Measurements from ENCODE around the gene MGMT. TPM values are rescaled to one million over a fixed set of nuclear protein-coding genes. Genes with fewer than 3 reads are reported as not detected.

MGMT gene
- polyA plus RNA-seq, 1 experiment: 10.9 TPM

DNA sequence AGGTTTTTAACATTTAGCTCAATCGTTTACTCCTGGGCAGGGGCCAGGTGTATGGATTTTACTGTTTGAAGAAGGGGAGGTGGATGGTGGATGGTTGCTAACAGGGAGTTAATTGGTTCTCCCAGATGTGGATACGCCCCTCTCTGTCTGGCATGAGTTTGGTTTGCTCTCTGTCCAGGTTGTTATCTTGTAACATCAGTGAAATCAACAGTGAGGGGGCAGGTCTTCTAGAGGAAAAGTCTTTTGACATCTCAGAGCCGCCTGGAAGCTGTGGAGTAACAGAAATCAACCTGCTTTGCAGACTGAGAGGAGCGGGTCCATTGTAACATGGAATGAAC lies 243.4 kb downstream of the MGMT start:
- ChIA-PET CTCF (no interaction called here), POLR2A (no interaction called here)
- Histone ChIP-seq H3K9me3 (ENCODE audit: control insufficient read depth, insufficient read depth, low read length) (peaks cover 23% of the 10 kb centered on the region; the same call in 1 of the 2 replicates), H3K4me3 (ENCODE audit: low read depth, low read length) (no peak overlapping the region), H3K27ac (ENCODE audit: low read depth, low read length) (no peak overlapping the region), H3K27me3 (ENCODE audit: control insufficient read depth, insufficient read depth, low read length) (no peaks in the 10 kb centered on the region)
- no peak for DNase-seq (ENCODE audit: low read depth, low spot score)
- TF ChIP-seq, protein P1, sequence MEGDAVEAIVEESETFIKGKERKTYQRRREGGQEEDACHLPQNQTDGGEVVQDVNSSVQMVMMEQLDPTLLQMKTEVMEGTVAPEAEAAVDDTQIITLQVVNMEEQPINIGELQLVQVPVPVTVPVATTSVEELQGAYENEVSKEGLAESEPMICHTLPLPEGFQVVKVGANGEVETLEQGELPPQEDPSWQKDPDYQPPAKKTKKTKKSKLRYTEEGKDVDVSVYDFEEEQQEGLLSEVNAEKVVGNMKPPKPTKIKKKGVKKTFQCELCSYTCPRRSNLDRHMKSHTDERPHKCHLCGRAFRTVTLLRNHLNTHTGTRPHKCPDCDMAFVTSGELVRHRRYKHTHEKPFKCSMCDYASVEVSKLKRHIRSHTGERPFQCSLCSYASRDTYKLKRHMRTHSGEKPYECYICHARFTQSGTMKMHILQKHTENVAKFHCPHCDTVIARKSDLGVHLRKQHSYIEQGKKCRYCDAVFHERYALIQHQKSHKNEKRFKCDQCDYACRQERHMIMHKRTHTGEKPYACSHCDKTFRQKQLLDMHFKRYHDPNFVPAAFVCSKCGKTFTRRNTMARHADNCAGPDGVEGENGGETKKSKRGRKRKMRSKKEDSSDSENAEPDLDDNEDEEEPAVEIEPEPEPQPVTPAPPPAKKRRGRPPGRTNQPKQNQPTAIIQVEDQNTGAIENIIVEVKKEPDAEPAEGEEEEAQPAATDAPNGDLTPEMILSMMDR (IDR thresholded peaks at IDR 0.05; ENCODE audit: low read depth, low read length): no peak

DNA sequence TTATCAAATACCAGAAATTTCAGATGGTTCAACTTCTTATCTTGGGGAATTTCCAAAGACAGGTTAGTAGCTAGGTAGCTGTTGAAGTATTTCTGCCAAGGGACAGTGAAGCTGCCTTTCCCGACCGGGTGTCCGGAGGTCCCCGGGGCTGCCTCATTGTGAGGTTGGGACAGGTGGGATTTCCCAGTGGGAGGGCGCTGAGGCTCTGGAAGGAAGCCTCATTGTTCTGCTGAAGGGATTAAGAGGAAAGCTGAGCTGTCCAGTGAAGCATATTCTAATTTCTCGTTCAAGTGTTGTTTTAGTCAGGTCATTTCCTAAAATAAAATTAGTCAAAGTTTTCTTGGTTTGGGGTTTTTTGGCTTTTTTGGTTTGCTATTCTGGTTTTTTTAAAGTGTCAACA lies 244.2 kb downstream of the MGMT start:
- TF ChIP-seq, protein P1 (IDR thresholded peaks at IDR 0.05; ENCODE audit: low read depth, low read length): no peak
- DNase-seq (ENCODE audit: low read depth, low spot score): no peak
- ChIA-PET CTCF (no interaction called here), POLR2A (no interaction called here)
- no peak overlapping the region for H3K27ac ChIP-seq (ENCODE audit: low read depth, low read length)
- H3K4me3 ChIP-seq (ENCODE audit: low read depth, low read length): no peak overlapping the region
- H3K27me3 ChIP-seq (ENCODE audit: control insufficient read depth, insufficient read depth, low read length): no peaks in the 10 kb centered on the region
- H3K9me3 ChIP-seq (ENCODE audit: control insufficient read depth, insufficient read depth, low read length): peaks cover 15% of the 10 kb centered on the region; the same call in 1 of the 2 replicates

DNA sequence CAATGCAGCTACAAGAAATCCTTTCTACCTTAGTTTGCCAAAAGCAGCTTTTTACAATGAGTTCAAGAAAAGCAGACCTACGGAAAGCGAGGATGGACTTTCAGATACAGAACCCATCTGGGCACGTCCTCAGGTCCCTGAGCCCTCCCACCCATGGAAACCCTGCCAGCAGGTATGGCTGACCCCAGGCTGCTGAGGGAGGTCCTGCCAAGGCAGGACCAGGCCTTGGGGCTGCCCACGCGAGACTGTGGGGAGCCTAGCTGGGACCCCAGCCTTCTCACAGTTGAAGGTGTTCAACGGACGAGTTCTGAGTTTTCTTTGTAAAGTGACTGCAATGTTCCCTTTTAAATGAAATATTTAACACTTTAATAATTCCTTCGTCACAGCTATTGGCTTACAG lies 245.0 kb downstream of the MGMT start:
- Histone ChIP-seq H3K27me3 (ENCODE audit: control insufficient read depth, insufficient read depth, low read length) (no peaks in the 10 kb centered on the region), H3K9me3 (ENCODE audit: control insufficient read depth, insufficient read depth, low read length) (peaks cover 12% of the 10 kb centered on the region; the same call in 1 of the 2 replicates), H3K4me3 (ENCODE audit: low read depth, low read length) (no peak overlapping the region), H3K27ac (ENCODE audit: low read depth, low read length) (no peak overlapping the region)
- CTCF ChIA-PET: no interaction called here
- no peak for DNase-seq (ENCODE audit: low read depth, low spot score)
- POLR2A ChIA-PET: no interaction called here
- TF ChIP-seq, protein P1 (IDR thresholded peaks at IDR 0.05; ENCODE audit: low read depth, low read length): no peak

DNA sequence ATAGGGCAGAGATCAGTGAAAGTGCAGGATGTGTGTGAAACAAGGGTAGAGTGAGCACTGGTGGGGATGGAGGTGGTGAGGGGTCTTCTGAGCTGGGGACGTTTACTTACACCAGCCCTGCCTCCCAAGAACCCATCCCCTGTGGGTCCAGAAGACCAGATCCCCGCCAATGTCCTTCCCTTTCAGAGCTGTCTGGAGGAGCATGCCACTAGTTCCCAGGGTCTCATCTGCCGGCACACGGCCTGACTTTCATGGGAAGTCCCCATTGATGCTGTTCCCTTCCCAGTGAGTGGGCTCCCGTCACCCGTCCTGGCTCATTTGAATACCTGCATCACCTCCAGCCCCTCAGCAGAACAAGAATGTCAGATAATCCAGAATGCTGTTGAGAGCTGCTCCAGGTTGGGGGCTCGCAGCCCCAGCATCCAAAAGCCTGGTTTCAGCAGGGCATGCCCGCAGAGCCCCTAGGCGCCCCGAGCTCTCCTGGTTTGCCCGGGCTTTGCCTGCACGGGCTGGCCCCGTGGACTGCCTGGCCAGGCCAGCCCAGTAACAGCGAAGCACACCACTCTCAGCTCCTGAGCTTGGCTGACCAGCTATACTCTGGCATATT lies 246.7 kb downstream of the MGMT start:
- Histone ChIP-seq H3K9me3 (ENCODE audit: control insufficient read depth, insufficient read depth, low read length) (peaks cover 14% of the 10 kb centered on the region), H3K27ac (ENCODE audit: low read depth, low read length) (no peak overlapping the region), H3K27me3 (ENCODE audit: control insufficient read depth, insufficient read depth, low read length) (no peaks in the 10 kb centered on the region), H3K4me3 (ENCODE audit: low read depth, low read length) (no peak overlapping the region)
- ChIA-PET CTCF (no interaction called here), POLR2A (no interaction called here)
- no peak for DNase-seq (ENCODE audit: low read depth, low spot score)
- TF ChIP-seq, protein P1 (IDR thresholded peaks at IDR 0.05; ENCODE audit: low read depth, low read length): no peak

DNA sequence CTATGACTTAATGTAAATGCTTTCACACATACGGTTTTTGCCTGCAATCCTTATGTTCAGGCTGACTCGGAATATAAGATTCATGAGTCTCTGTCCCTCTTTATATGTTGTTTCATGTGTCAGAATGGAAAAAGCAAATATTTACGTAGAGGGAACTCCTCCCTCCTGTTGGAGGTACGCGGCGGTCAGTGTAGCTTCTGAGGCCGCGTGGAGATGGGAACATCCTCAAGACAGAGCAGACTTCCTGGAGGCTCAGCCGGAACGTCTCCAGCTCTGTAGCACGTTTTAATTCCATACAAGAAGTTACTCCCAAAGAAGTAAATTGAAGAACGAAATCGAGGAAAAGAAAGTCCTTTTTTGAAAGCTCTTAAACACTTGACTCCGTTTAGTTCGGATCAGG lies 248.8 kb downstream of the MGMT start:
- H3K9me3 ChIP-seq (ENCODE audit: control insufficient read depth, insufficient read depth, low read length): peaks cover 23% of the 10 kb centered on the region
- no peak for DNase-seq (ENCODE audit: low read depth, low spot score)
- ChIA-PET CTCF (no interaction called here), POLR2A (no interaction called here)
- TF ChIP-seq, protein P1 (IDR thresholded peaks at IDR 0.05; ENCODE audit: low read depth, low read length): no peak
- H3K4me3 ChIP-seq (ENCODE audit: low read depth, low read length): no peak overlapping the region
- H3K27me3 ChIP-seq (ENCODE audit: control insufficient read depth, insufficient read depth, low read length): no peaks in the 10 kb centered on the region
- no peak overlapping the region for H3K27ac ChIP-seq (ENCODE audit: low read depth, low read length)
